GM21390 (cell line): ENCODE results near the gene RASD2.

Source experiments
- ATAC-seq: cut with Tn5 transposase; IDR thresholded peaks from one replicate; pipeline ENCODE4 v1.9.1; 2021; ENCODE audit not compliant: unreplicated experiment

Gene RASD2

GRCh38 chr22:35581023-35581413 is 40.4 kb downstream of the RASD2 start:
- ATAC-seq = no peak

DNA sequence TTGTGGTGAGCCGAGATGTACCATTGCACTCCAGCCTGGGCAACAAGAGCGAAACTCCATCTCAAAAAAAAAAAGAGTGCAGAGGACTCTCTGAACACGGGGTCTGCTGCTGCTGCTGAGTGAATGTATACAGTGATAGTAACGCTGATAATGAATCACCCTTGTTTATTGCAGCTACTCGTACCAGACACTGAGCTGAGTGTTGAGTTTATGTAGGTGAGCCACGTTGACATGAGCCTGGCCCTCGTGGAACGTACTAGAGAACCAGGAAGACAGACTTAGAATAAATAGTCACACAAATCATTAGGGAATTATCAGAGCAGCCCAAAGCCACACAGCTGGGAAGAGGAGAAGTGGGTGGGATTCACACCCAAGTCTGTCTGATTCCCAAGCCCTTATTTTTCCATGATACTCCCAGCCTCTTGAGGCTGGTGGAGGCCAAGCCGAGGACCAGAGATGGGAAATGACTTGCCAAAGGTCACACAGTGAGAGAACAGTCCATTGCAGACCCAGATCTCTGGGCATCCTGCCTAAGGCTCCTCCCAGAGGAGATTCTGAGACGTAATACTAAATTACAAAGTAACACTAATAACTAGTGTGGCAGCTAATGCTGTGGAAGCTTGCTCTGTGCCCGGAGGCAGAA is 41.7 kb downstream of the RASD2 start:
- ATAC-seq = no peak

GRCh38 chr22:35582861-35583670 is 42.4 kb downstream of the RASD2 start:
- ATAC-seq = no peak

GRCh38 chr22:35586771-35587170 is 46.1 kb downstream of the RASD2 start:
- ATAC-seq = no peak

GRCh38 chr22:35587447-35587870 is 46.8 kb downstream of the RASD2 start:
- ATAC-seq = no peak

GRCh38 chr22:35587896-35588295 is 47.3 kb downstream of the RASD2 start:
- no peak for ATAC-seq

GRCh38 chr22:35589071-35589755 is 48.6 kb downstream of the RASD2 start:
- ATAC-seq = no peak

DNA sequence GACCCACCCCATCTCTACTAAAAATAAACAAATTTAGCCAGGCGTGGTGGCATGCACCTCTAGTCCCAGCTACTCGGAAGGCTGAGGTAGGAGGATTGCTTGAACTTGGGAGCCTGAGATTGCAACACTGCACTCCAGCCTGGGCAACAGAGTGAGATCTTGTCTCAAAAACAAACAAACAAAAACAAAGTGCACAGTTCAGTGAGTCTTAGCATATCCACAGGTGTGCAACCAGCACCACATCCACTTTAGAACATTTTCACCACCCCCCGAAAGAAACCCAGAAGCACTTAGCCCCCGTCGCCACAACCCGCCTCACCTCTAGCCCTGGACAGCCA is 49.1 kb downstream of the RASD2 start:
- ATAC-seq = no peak

DNA sequence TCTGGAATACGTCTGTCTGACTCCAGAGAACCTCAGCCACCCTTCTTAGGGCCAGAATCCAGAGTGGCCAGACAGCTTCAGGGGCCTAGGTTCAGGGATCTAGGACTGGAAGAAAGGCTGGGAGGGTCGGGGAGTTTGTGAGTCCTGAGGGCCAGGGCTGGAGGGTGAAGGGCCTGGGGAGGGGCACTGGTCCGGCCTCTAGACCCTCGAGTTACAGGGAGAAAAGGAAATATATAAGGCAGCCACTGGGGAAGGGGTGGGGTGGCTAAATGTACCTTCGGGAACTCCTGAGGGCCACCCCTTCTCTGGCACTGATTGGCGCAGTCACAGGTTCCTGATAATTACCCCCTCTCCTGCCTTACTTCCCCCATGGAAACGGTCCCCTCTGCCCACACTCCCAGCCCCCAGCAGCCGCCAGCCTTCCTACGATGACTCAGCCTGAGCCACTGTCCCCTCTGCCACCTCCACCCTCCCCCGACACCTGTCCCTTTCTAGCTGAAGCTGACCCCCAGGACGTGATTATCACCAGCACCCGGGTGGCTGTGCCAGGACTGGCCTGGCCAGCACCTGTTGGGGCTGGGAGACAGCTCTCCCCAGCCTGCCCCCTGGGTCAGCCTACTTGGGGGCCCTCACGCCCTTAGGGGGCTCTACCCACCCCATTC is 50.1 kb downstream of the RASD2 start:
- no peak for ATAC-seq

GRCh38 chr22:35591714-35592417 is 51.2 kb downstream of the RASD2 start:
- no peak for ATAC-seq

- no peak for ATAC-seq
Observed at GRCh38 chr22:35592418-35592967, 51.9 kb downstream of the RASD2 start.

- ATAC-seq = no peak
Observed at GRCh38 chr22:35593071-35593890, 52.6 kb downstream of the RASD2 start.

DNA sequence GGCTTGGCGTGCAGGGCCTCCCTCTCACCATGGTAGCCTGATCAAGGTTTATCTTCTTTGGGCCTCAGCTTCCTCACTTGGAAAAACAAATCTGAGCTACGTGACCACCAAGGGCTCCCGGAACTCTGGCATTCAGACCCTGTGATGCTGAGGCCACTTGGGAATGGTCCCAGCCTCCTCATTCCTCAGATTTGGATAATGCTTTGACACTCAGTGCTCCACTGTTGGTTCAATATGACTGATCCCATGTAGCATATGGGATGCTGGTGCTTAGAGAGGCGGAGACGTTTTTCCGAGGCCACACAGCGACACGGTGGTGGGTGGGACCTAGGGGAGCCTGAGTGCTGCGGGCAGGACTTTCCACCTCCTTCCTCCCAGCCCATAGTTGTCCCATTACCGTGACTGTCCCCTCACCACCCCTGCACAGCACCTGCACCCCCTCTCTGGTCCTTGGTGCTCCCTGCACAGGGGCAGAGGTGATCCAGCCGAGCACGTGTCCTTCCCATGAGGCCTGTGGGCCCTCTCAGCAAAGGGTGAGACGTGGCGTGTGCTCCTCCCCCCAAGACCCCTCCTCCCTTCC is 53.4 kb downstream of the RASD2 start:
- no peak for ATAC-seq

GRCh38 chr22:35594686-35595085 is 54.1 kb downstream of the RASD2 start:
- ATAC-seq = no peak

DNA sequence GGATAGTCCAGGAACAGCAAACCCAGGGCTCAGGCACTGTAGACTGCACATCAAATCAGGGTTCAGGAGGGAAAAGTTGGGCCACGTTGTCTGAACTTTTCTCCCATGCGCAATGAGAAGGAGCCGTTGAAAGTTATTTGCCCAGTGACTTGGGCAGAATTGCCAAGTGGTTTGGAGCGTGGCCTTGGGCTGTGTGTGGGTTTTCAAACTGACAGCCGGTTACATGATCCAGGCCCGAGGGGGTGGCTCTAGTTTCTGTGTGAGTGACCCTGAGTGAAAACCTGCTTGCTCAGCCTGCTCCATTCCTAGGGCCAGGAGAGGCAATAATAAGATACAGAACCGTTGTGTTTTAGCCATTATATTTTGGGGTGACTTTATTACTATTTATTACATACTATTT is 56.2 kb downstream of the RASD2 start:
- ATAC-seq = no peak

DNA sequence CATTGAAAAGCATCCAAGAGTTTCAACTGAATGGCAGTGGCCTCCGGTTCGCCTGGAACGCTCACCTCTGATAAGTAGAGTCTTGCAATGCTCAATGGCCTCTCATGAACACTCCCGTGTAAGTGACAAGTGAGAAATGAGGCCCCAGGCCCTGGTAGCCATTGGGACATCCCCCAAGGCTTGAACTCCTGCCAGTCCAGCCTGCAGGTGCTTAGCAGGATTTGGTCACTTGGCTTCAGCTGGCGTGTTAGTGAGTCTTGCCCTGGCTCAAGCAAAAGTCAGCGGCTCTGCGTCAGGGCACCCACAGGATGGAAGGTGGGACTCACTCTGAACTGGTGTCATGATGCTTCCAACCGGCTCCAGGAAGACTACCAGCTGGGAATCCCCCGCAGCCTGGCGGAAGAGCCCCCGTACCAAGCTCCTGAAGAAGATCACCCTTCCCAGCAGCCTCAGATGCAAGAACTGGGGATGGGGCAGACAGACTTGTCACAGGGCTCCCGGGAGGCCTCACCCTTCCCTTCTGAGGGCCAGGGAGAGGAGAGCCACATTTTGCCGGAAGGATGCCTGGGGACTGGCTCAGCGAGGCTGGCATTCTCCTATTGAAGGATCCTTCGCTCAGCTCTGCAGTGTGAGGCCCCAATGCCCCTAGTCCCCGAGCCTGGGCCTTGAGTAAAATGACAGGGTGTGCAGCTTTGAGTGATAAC is 57.2 kb downstream of the RASD2 start:
- no peak for ATAC-seq

- no peak for ATAC-seq
Observed at GRCh38 chr22:35598396-35598710, 57.7 kb downstream of the RASD2 start.

DNA sequence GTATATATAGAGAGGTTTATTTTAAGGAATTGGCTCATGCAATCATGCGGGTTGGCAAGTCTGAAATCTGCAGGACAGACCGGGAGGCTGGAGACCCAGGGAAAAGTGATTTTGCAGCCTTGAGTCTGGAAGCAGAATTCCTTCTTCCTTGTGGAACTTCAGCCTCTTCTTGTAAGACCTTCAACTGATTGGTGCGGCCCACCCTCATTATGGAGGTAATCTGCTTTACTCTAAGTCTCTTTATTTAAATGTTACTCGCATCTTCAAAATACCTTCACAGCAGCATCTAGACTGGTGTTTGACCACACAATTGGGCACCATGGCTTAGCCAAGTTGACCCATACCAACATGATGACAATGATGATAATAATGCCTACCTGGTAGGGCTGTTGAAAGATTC is 58.7 kb downstream of the RASD2 start:
- ATAC-seq = no peak

GRCh38 chr22:35600476-35600875 is 59.8 kb downstream of the RASD2 start:
- ATAC-seq = no peak
